Uterus (tissue), 4 donors: ENCODE measurements around the gene LMBRD2. TPM values are rescaled to one million over a fixed set of nuclear protein-coding genes. Genes with fewer than 3 reads are reported as not detected.

Experiments
- DNase-seq, 2 donors: peaks; one replicate each; pipeline ENCODE4 v3.0.0-alpha.2; 2019 to 2020
- H3K27ac ChIP-seq, 2 donors: fragments of 200-600 bp; sonication (generic); 1 replicate in 1 of 2; 2 replicates in 1 of 2; pipeline ENCODE4 v1.5.1; 2016 to 2018
- H3K27me3 ChIP-seq, 2 donors: fragments of 200-600 bp; sonication (generic); one replicate each; pipeline ENCODE4 v1.5.1; 2018 to 2019; ENCODE audit warnings: control low read depth in 1 of 2
- H3K36me3 ChIP-seq, 2 donors: fragments of 200-600 bp; sonication (generic); one replicate each; pipeline ENCODE4 v1.5.1; 2019; ENCODE audit warnings: control low read depth in 1 of 2
- H3K4me1 ChIP-seq, 2 donors: fragments of 200-600 bp; sonication (generic); one replicate each; pipeline ENCODE4 v1.5.1; 2018 to 2019; ENCODE audit warnings: control low read depth in 1 of 2
- H3K4me3 ChIP-seq, 2 donors: fragments of 200-600 bp; sonication (generic); 1 replicate in 1 of 2; 2 replicates in 1 of 2; pipeline ENCODE4 v1.5.1; 2018 to 2019; ENCODE audit warnings: mild to moderate bottlenecking in 1 of 2
- H3K9me3 ChIP-seq, 2 donors: fragments of 200-600 bp; sonication (generic); one replicate each; pipeline ENCODE4 v1.5.1; 2019; ENCODE audit warnings: control low read depth in 1 of 2
- POLR2A ChIP-seq, 2 donors: fragments of 450-650 bp; IDR thresholded peaks; one replicate each; pipeline ENCODE4 v1.6.1; 2016; ENCODE audit warnings: antibody characterized with exemption in 2 of 2, mild to moderate bottlenecking in 1 of 2, moderate library complexity in 1 of 2
- intact Hi-C: fragments of 100-400 bp; cut with DNase I; formaldehyde crosslinking; loops from one replicate; pipeline ENCODE4 v1.15.1; 2023; ENCODE audit warnings: low total_unique reads
- total RNA-seq, 4 donors: library from RNA; depleted of rRNA in 3 of 4; stranded (reverse); fragments of >200 nt in 3 of 4; gene quantifications; one replicate each; pipeline versions ENCODE4 v1.1.0 to v1.2.4, GENCODE V29; 2014 to 2023
- TF ChIP-seq, protein P1 (sequence below), 4 experiments: fragments of 200-600 bp in 2 of 4; fragments of 450-650 bp in 2 of 4; sonication (generic) in 2 of 4; IDR thresholded peaks; one replicate each; pipeline ENCODE4 v1.5.1; 2016 to 2019; ENCODE audit warnings: antibody characterized with exemption in 4 of 4, mild to moderate bottlenecking in 2 of 4, moderate library complexity in 1 of 4
- donor health status: DM: yes; HTN: yes; CAD: no.

The LMBRD2 gene
- total RNA-seq, 4 donors from 2014 or later: 2.3 to 17.9 (median 8.0) TPM

DNA sequence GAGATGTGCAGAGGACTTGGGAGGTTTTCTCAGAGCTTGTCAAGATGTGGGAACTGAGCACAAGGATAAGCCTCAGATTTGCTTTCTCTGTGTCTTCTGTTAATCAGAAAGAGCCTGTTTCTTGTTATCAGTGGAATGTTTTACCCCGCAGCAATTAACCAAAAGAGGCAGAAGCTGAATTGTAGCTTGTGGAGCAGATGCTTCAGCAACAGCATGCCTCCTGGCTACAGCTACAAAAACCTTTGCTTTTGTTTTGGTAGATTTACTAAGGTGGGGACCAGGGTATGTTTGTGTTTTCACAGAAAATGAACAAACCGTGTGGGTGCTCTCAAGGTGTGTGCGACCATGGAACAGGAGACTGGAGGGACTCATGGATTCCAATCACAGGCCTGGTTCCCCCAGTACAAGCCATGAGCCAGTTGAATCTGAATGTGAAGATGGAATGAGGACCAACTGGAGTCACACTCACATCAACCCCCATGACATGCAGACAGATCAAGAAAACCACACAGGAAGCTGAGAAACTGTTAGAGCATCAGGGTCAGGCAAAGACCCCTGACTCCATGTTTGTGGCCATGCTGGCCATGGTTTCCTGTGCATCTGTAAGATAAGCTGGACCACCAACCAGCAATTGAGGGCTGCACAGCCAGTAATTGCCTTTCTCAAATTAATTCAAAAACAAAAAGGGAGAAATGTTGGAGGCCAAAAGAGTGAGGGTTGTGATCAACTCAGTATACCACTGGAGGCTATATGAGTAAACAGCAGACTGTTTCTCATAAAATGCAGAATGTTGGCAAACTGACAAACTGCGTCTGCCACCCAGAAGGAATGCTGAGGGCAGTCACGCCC is 91.9 kb downstream of the LMBRD2 start:
- H3K27ac ChIP-seq: no peak overlapping the region
- no peak overlapping the region for H3K4me3 ChIP-seq
- H3K4me1 ChIP-seq: no peaks in the 10 kb centered on the region
- no peak for DNase-seq
- no peaks in the 10 kb centered on the region for H3K36me3 ChIP-seq
- H3K9me3 ChIP-seq: no peaks in the 10 kb centered on the region
- intact Hi-C loops: no loop called here
- TF ChIP-seq, protein P1, sequence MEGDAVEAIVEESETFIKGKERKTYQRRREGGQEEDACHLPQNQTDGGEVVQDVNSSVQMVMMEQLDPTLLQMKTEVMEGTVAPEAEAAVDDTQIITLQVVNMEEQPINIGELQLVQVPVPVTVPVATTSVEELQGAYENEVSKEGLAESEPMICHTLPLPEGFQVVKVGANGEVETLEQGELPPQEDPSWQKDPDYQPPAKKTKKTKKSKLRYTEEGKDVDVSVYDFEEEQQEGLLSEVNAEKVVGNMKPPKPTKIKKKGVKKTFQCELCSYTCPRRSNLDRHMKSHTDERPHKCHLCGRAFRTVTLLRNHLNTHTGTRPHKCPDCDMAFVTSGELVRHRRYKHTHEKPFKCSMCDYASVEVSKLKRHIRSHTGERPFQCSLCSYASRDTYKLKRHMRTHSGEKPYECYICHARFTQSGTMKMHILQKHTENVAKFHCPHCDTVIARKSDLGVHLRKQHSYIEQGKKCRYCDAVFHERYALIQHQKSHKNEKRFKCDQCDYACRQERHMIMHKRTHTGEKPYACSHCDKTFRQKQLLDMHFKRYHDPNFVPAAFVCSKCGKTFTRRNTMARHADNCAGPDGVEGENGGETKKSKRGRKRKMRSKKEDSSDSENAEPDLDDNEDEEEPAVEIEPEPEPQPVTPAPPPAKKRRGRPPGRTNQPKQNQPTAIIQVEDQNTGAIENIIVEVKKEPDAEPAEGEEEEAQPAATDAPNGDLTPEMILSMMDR (IDR thresholded peaks at IDR 0.05): no peak
- no peak for TF ChIP-seq POLR2A (IDR thresholded peaks at IDR 0.05)
- no peaks in the 10 kb centered on the region for H3K27me3 ChIP-seq

DNA sequence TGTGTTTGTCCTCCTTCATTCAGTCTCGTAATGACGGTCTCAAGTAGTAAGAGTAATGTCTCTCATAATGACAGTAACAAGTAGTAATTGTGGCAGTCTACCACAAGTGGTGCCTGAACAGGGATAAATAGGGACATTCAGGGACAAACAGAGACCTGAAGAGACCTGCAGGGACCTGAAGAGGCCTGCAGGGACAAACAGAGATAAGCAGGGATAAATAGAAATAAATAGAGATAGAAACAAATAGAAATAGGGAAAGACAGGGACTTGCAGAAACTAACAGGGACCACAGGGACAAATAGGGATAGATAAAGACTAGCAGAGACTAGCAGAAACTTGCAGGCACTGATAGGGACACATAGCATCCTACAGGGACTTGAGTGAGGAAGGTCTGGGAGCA is 92.9 kb downstream of the LMBRD2 start:
- Histone ChIP-seq H3K27me3 (no peaks in the 10 kb centered on the region), H3K36me3 (no peaks in the 10 kb centered on the region), H3K9me3 (no peaks in the 10 kb centered on the region), H3K4me1 (no peaks in the 10 kb centered on the region), H3K4me3 (no peak overlapping the region), H3K27ac (no peak overlapping the region)
- no peak for DNase-seq
- TF ChIP-seq, protein P1 (IDR thresholded peaks at IDR 0.05): no peak
- TF ChIP-seq POLR2A (IDR thresholded peaks at IDR 0.05): no peak
- intact Hi-C loops: no loop called here

DNA sequence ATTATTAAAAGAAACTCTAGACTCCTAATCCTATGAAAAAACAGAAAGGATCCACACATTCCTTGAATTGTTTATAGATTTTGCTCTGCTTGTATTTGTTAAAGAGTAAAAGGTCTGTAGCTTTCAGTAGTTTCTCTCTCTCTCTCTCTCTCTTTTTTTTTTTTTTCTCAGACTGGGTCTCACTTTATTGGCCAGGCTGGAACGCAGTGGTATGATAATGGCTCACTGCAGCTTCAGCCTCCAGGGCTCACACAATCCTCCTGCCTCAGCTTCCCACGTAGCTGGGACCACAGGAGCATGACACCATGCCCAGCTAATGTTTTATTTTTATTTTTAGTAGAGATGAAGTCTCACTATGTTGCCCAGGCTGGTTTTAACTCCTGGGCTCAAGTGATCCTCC is 94.3 kb downstream of the LMBRD2 start:
- intact Hi-C loops: no loop called here
- DNase-seq: no peak
- TF ChIP-seq, protein P1 (IDR thresholded peaks at IDR 0.05): no peak
- no peak for TF ChIP-seq POLR2A (IDR thresholded peaks at IDR 0.05)
- Histone ChIP-seq H3K9me3 (no peaks in the 10 kb centered on the region), H3K27me3 (no peaks in the 10 kb centered on the region), H3K4me3 (no peak overlapping the region), H3K36me3 (no peaks in the 10 kb centered on the region), H3K27ac (no peak overlapping the region), H3K4me1 (no peaks in the 10 kb centered on the region)

DNA sequence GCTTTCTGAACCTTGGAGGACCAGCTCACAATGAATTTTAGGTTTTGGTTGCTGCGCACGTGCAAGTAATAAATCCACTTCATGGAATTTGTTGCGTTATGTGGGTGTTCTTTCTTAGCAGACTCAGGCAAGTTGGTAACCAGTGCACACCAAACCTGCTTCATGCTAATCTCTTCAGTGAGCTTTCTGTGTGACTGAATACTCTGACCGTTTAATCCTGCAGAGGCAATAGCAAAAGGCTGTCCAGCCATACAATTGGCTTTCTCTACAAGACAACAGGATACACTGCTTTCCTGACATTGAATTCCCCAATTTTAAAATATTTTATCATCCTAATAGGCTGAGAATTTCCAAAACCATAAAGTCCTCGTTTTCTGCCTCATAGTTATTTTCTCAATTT is 95.3 kb downstream of the LMBRD2 start:
- DNase-seq: no peak
- intact Hi-C loops: no loop called here
- no peak for TF ChIP-seq POLR2A (IDR thresholded peaks at IDR 0.05)
- TF ChIP-seq, protein P1 (IDR thresholded peaks at IDR 0.05): no peak
- no peak overlapping the region for H3K4me3 ChIP-seq
- H3K36me3 ChIP-seq: no peaks in the 10 kb centered on the region
- no peak overlapping the region for H3K27ac ChIP-seq
- no peaks in the 10 kb centered on the region for H3K9me3 ChIP-seq
- no peaks in the 10 kb centered on the region for H3K27me3 ChIP-seq
- H3K4me1 ChIP-seq: no peaks in the 10 kb centered on the region

DNA sequence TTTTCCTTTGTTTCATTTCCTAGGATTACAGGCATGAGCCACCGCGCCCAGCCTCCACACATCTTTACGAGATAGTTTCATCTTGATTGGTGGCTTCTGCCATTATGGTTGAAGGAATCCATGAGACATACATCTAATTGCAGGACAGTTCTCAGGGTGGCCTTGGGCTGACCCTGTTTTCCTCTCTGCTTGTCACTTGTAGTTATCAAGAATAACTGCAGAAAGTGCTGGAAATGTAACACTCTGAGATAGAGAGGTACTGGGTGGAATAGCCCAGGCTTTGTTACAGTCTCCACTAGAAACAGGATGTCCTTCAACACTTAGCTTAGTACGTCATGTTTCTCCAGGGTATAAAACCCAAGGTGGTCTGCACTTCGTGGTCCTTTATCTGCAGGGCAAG is 95.7 kb downstream of the LMBRD2 start:
- H3K4me1 ChIP-seq: no peaks in the 10 kb centered on the region
- H3K4me3 ChIP-seq: no peak overlapping the region
- DNase-seq: no peak
- no peak overlapping the region for H3K27ac ChIP-seq
- TF ChIP-seq, protein P1 (IDR thresholded peaks at IDR 0.05): no peak
- no peak for TF ChIP-seq POLR2A (IDR thresholded peaks at IDR 0.05)
- intact Hi-C loops: no loop called here
- no peaks in the 10 kb centered on the region for H3K27me3 ChIP-seq
- no peaks in the 10 kb centered on the region for H3K36me3 ChIP-seq
- H3K9me3 ChIP-seq: no peaks in the 10 kb centered on the region
